Mucosa of gallbladder (tissue), 1 donor: ENCODE results near the gene ASMTL. TPM values are rescaled to one million over a fixed set of nuclear protein-coding genes. Genes with fewer than 3 reads are reported as not detected.
A peak's percentile ranks its signal among the peaks of the same experiment; 100 is the strongest.
"Not testable (repeated sequence)": the region's sequence is repeated elsewhere in the genome, so short reads cannot be mapped to it uniquely, and the experiment has no call there.

Experiments used
- DNase-seq: peaks from one replicate; pipeline ENCODE4 v3.0.0-alpha.2; 2020; ENCODE audit warnings: low spot score
- total RNA-seq: library from RNA; stranded (reverse); gene quantifications from one replicate; pipeline ENCODE4 v1.2.1, GENCODE V29; 2021
- donor health status: DM: no; HTN: no; CAD: no.

ASMTL gene
- total RNA-seq, 1 donor from 2014 or later, result 29.7 TPM

- not testable (repeated sequence) for DNase-seq
Observed at GRCh38 chrX:1403867-1404266, 48.8 kb downstream of the ASMTL start.

- no peak for DNase-seq
Observed at GRCh38 chrX:1403228-1403627, 49.5 kb downstream of the ASMTL start.

- no peak for DNase-seq
Observed at GRCh38 chrX:1401611-1402430, 50.9 kb downstream of the ASMTL start.

GRCh38 chrX:1400742-1401471 is 51.8 kb downstream of the ASMTL start:
- DNase-seq, result no peak

- DNase-seq, result no peak
Observed at GRCh38 chrX:1400049-1400448, 52.7 kb downstream of the ASMTL start.

GRCh38 chrX:1398431-1399340 is 54.0 kb downstream of the ASMTL start:
- no peak for DNase-seq

GRCh38 chrX:1397441-1398270 is 55.1 kb downstream of the ASMTL start:
- DNase-seq, result no peak

- DNase-seq, result no peak
Observed at GRCh38 chrX:1397001-1397400, 55.7 kb downstream of the ASMTL start.

- DNase-seq, result no peak
Observed at GRCh38 chrX:1395646-1396216, 57.0 kb downstream of the ASMTL start.

GRCh38 chrX:1394731-1395501 is 57.8 kb downstream of the ASMTL start:
- DNase-seq, result no peak

- no peak for DNase-seq
Observed at GRCh38 chrX:1393871-1394615, 58.7 kb downstream of the ASMTL start.

GRCh38 chrX:1392376-1393068 is 60.2 kb downstream of the ASMTL start:
- DNase-seq, result peak; percentile 57

- peak; percentile 99 for DNase-seq
Observed at GRCh38 chrX:1391707-1392375, 60.9 kb downstream of the ASMTL start, which contains the start of gene SLC25A6. SLC25A6 (minus strand) TSS chrX:1392113; CDS start chrX:1392009, 104 bp downstream.

- peak; percentile 92 for DNase-seq
Observed at GRCh38 chrX:1391370-1391706, 61.4 kb downstream of the ASMTL start.

GRCh38 chrX:1390621-1391369 is 61.9 kb downstream of the ASMTL start:
- DNase-seq, result no peak

- DNase-seq, result no peak
Observed at GRCh38 chrX:1389993-1390285, 62.8 kb downstream of the ASMTL start.

- DNase-seq, result no peak
Observed at GRCh38 chrX:1389181-1389992, 63.3 kb downstream of the ASMTL start.
